K562 (cell line): ENCODE results near the gene LUZP1. TPM values are rescaled to one million over a fixed set of nuclear protein-coding genes. Genes with fewer than 3 reads are reported as not detected.

Source experiments
- CC2D1A ChIP-seq: fragments of 450-650 bp; IDR thresholded peaks from 2 replicates; pipeline ENCODE4 v1.6.1; 2017; ENCODE audit warnings: mild to moderate bottlenecking
- CCNT2 ChIP-seq: IDR thresholded peaks from 2 replicates; pipeline ENCODE4 v1.6.1; 2011; ENCODE audit warnings: borderline replicate concordance, low read depth, mild to moderate bottlenecking, moderate library complexity, mixed read lengths, low read length; ENCODE audit not compliant: insufficient read length; ENCODE audit errors: extremely low read depth
- FOXP1 ChIP-seq: sonication (generic); formaldehyde crosslinking; IDR thresholded peaks from 2 replicates; pipeline ENCODE4 v1.8.0; 2022; ENCODE audit warnings: mild to moderate bottlenecking, missing genetic modification reagents
- GTF2A2 ChIP-seq: IDR thresholded peaks from 2 replicates; pipeline ENCODE4 v1.6.1; 2016; ENCODE audit warnings: mild to moderate bottlenecking, missing genetic modification characterization, missing compliant biosample characterization
- HBP1 ChIP-seq: fragments of 450-650 bp; formaldehyde crosslinking; IDR thresholded peaks from 2 replicates; pipeline ENCODE4 v1.4.0; 2022; ENCODE audit warnings: missing genetic modification characterization
- MGA ChIP-seq: fragments of 450-650 bp; IDR thresholded peaks from 2 replicates; pipeline ENCODE4 v1.6.1; 2016; ENCODE audit warnings: mild to moderate bottlenecking, moderate library complexity
- ZNF347 ChIP-seq: fragments of 450-650 bp; formaldehyde crosslinking; IDR thresholded peaks from 2 replicates; pipeline ENCODE4 v1.4.0; 2020; ENCODE audit warnings: low read depth, mild to moderate bottlenecking, moderate library complexity
- ZNF584 ChIP-seq: fragments of 200-800 bp; sonication (Bioruptor generic); IDR thresholded peaks from 2 replicates; pipeline ENCODE4 v1.6.1; 2016; ENCODE audit warnings: low read depth, mild to moderate bottlenecking, missing genetic modification characterization, missing compliant biosample characterization
- polyA plus RNA-seq, 8 experiments: library from polyadenylated mRNA; depleted of rRNA in 4 of 8; stranded (reverse) in 5 of 8; unstranded in 3 of 8; fragments of >200 nt; fragmentation: Nextera tagmentation in 2 of 8; fragmentation: Illumina TruSeq in 1 of 8; extraction: Ambion mirVana in 2 of 8; extraction: Trizol in 1 of 8; gene quantifications; 2 replicates each; pipeline versions ENCODE4 v1.2.1 to v1.2.3, GENCODE V29; 2011 to 2014; ENCODE audit warnings: inconsistent platforms in 1 of 8, missing spikeins in 1 of 8
- total RNA-seq, 7 experiments: library from RNA; depleted of rRNA in 6 of 7; stranded (reverse); fragments of >200 nt in 6 of 7; fragmentation: Illumina TruSeq in 2 of 7; extraction: Trizol in 2 of 7; gene quantifications; 2 replicates each; pipeline versions ENCODE4 v1.2.1 to v1.2.3, GENCODE V29; 2011 to 2021; ENCODE audit warnings: low replicate concordance in 1 of 7

The LUZP1 gene
- total and polyA plus RNA-seq, 9 of the 15 experiments (the other 6 are each of a cell fraction or from before 2014, with no cell fraction given) = 6.5 to 19.1 (median 12.4) TPM

DNA sequence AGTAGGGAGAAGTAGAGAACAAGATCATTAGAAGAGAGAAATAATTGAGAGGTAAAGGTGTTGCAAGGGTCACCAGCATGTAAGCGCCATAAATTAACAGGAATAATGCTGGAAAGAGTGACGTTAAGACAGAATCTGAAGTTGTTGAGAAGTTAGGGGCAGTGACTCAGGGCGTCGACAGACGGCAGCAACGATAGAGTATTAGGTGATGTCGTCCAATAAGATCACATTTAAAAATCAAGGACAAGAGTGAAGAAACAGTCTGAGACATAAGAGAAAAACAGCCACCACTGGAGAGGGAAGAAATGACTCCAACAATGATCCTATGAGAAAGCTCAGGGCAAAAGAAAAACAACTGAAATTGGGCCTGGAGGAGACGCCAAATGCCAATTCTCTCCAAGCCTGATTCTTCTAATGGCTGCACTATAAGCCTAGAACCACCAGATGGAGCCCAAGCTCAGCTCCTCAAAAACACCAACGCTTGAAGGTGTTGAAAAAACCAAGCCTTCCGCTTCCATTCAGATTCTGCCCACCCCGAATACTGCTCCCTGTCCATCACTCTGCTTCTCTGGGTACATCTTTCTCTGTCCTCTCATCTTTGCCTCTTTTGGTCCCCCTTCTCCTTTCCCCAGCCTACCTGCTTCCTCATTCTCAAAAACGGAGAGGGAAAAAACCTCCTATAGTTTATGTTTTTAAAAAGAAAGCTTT is 70.0 kb downstream of the LUZP1 start (continued):
- TF ChIP-seq CCNT2 (no peak), CC2D1A (peak; percentile 95), ZNF584 (CRISPR knock-in tag) (no peak), FOXP1 (CRISPR knock-in tag) (no peak), ZNF347 (CRISPR knock-in tag) (no peak), MGA (no peak), GTF2A2 (tag) (no peak), HBP1 (0 out of 2 replicates have a peak, but pooled peaks have one; percentile 61)
